HG03103 (cell line): ENCODE results near the gene DNAH2.

Experiments used
- ATAC-seq: cut with Tn5 transposase; IDR thresholded peaks from one replicate; pipeline ENCODE4 v1.9.1; 2021; ENCODE audit warnings: low read depth; ENCODE audit not compliant: unreplicated experiment

The DNAH2 gene

DNA sequence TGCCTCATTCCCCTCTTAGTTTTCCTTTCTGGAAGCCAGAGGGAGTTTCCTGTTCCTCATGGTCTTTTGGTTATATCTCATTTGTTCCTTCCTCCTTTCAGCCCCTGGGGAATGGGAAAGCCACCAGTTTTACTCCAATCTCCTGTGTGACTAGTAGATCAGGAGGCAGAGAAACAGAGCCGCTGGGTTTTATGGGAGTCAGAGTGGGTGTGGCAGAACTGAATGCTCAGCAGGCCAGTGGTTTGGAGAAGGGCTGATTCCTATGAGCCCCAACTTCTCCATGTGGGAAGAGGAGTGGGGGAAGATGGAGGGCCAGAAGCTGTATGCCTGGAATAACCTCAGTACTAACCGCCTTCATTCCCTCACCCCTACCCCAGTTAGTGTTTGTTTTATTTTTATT is 4.1 kb downstream of the DNAH2 start:
- no peak for ATAC-seq

DNA sequence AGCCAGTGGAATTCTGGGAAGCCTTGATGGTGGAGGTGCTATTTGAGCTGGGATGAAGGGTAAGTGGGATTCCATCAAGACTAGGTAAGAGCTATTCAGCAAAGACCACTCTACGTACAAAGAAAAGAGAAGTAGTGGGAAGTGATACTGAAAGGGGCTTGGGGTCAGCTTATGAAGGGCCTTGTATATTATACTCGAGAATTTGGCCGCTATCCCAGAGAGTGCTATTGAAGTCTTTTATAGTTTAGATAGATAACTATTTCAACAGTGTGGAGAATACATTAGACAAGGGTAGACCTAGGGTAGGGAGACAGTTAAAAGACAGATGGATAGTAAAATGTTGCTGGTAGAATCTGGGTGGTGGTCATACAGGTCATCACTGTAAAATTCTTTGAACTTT is 10.3 kb downstream of the DNAH2 start:
- no peak for ATAC-seq

DNA sequence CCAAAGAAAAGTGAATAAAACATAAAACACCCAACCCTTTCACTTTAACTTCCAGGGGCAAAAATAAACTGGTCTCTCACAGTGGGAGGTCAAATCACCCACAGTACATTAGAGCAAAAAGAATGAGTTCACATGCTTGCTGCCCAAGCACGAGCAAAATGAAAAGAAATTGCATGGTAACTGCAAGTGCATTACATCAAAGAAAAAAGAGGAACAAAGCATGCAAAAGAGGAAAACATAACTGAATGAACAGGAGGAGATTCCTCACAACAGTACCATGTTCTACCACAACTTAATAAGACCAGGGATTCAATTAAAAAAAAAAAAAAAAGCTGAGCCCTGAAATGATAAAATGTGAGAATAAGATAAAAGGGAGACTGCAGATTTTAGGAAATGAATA is 12.3 kb downstream of the DNAH2 start:
- no peak for ATAC-seq

DNA sequence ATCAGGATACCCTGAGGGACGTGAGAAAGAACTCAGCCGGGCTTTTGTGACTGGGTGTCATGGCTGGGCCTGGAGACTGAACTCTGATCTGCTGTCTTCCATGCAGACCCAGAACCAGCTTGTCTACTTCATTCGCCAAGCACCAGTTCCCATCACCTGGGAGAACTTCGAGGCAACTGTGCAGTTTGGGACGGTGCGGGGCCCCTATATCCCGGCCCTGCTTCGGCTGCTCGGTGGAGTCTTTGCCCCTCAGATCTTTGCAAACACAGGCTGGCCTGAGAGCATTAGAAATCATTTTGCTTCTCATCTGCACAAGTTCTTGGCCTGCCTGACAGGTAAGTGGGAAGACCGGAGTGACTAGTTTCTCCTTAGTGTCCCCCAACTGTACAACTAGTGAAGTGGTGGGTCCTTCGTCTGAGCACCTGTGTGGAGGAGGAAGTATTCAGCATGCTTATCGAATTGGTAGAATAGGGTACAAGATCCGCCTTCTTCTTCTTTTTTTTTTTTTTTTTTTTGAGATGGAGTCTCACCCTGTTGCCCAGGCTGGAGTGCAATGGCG is 15.5 kb downstream of the DNAH2 start:
- ATAC-seq: no peak

DNA sequence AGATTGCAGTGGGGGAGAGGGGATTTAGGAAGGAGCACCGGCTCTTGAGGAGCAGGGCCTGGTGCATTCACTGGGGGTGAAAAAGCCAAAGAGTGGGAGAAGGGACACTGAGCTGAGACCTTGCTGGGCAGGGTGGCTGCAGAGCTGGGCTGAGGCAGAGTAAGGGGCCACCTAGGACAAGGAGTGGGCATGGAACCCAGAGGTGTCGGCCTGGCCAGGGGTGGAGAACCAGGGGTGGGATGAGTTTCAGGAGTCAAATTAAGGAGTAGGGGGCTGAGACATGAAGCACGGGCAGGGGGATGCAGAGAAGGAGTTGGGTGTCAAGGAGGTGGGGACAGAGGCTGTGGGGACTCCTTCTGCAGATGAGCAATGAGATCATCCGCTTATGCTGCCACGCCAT is 20.1 kb downstream of the DNAH2 start:
- no peak for ATAC-seq

DNA sequence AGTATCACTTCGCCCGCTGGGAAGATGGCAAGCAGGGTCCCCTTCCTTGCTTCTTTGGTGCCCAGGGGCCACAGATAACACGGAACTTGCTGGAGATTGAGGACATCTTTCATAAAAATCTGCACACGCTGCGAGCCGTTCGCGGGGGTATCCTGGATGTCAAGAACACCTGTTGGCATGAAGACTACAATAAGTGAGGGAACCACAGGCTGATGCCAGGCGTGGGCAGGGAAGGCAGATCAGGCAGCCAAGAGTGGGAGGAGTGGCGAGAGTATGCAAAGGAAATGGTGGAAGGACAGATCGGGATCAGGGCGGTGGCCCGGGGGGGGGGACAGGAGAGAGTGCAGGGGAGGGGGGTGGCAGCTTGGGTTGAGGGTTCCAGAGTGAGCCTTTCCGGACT is 22.2 kb downstream of the DNAH2 start:
- ATAC-seq: no peak

DNA sequence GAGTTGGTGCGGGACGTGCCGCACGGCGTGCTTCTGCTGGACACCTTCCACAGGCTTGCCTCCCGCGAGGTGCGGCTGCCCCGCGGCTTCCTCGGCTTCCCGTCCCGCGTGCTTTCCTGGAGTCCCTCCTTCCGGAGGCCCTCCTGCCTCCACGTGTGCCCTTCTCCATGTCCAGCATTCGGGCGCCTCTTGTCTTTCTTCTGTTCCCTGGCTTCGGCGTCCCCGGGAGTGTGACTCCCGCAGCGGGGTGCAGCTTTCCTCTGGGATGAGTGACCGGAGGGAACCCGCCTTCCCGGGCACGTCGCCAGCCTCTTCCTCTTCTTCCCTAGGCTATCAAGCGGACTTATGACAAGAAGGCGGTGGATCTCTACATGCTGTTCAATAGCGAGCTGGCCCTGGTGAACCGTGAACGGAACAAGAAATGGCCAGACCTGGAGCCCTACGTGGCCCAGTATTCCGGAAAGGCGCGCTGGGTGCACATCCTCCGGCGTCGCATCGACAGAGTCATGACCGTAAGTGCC is 23.0 kb downstream of the DNAH2 start:
- no peak for ATAC-seq

DNA sequence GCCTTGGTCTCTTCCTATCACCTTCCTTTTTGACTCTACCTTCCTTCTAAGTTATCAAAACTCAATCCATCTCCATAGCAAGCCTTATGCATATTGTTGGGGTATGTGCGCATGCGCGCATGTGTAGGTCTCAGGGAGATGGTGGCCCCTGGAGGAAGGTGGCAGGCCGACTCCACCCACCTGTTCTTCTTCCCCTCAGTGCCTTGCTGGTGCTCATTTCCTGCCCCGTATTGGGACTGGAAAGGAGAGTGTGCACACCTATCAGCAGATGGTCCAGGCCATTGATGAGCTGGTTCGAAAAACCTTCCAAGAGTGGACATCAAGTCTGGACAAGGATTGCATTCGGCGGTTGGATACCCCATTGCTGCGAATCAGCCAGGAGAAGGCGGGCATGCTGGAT is 25.2 kb downstream of the DNAH2 start:
- no peak for ATAC-seq

DNA sequence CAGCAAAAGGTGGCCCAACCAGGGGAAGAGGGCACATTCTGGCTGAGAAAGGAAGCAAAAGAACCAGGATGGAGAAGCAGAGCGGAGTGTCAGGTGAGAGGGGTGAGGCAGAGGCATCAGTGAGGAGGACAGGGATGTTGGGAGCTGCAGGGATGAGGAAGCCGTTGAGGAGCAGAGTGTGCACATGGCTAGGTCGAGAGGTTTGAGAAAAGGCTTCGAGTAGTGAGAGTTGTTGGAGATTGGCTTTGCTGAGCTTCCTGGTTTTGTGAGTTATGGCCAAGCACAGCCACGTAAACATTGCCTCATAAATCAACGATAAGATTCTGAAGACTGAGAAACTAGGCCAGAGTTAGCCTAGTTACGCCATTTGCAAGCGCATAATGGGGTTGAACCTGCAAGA is 26.9 kb downstream of the DNAH2 start:
- no peak for ATAC-seq

DNA sequence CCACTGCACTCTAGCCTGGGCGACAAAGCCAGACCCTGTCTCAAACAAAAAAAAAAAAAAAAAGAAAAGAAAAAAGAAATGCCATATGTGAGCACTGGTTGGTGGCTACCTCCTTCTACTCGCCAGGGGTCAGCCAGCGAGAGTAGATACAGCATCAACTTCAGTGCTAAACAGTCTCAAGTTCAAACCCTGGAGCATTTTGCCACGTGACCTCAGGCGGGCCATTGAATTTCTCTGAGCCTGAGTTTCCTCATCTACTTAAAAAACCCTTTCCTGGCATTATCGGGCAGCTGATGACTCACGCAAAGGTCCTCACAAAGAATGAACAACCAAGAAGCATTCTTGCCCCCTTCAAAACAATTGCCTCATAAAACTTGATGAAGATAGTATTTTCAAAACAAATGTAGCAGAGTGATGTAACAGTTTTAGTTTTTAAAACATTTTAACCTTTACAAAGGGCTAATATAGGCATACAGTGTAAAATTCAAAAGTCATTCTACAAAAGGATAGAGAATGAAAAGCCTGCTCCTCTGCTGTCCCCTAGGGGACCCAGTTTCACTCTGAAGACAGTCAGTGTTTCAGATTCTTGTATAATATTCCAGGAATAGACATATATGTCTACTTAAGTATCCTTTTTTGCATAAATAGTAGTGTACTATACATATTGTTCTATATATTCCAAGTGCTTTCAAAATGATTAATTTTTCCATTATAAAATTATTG is 28.4 kb downstream of the DNAH2 start:
- no peak for ATAC-seq

DNA sequence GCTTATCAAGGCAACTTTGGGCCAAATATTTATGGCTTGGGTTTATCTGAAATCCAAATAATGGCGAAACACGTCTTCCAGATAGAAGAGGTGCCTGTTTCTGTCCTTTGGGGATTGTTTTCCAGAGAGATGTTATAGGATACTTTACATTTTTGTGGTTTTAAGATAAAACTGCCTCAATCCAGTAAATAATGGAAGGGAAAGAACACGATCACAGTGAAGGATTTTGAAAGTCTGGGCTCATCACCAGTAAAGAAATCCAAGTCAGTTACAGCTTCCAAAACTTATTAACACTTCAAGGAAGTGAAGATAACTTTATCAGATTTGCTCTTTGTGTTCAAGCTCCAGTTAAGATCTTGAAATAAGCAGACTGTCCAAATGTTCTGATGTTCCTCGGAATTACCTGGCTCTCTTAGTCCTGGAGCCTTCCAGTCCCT is 30.1 kb downstream of the DNAH2 start:
- ATAC-seq: no peak

DNA sequence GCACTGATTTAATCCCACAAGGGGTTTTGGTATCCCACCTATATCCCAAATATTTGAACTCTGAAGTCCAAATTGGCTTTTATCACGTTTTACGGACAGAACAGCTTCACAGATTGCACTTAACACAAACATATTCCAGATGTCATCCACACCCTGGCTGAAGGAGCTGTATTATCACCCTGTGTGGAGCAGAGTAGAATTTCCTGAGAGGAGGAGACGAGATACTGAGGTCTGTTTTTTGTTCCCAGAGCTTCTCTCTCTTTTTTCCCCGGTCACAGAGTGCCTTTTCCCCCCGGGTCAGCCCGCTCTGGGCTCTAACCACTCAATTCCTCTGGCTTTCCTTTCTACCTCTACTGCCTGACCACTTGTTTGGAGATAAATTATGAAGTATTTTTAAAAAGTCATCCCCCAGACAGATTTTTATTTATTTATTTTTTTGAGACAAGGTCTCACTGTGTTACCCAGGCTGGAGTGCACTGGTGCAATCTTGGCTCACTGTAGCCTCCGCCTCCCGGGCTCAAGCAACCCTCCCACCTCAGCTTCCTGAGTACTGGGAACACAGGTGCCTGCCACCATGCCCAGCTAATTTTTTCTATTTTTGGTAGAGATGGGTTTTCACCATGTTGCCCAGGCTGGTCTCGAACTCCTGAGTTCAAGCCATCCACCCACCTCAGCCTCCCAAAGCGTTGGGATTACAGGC is 30.7 kb downstream of the DNAH2 start:
- ATAC-seq: no peak

DNA sequence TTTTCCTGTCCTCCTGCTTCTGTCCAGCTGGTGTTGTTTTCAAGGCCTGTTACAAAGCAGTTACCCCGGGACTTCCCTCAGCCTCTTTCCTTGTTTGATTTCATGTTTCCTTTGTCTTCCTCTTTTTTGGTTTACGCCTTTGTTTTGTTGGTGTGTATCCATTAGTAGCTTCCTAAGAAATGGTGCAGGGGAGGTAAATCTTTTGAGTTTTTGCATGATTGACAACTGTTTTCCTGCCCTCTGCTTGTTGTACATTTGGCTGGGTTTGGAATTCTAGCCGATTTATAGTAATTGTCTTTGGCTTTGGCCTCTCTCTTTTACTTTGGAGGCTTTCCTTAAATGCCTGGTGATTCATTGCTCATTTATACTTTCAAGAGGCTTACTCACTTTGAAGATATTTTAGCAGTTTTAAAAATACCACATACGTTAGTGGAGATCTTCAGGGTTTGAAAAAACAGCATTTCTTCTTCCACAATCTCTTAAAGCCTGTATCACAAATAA is 32.8 kb downstream of the DNAH2 start:
- no peak for ATAC-seq

DNA sequence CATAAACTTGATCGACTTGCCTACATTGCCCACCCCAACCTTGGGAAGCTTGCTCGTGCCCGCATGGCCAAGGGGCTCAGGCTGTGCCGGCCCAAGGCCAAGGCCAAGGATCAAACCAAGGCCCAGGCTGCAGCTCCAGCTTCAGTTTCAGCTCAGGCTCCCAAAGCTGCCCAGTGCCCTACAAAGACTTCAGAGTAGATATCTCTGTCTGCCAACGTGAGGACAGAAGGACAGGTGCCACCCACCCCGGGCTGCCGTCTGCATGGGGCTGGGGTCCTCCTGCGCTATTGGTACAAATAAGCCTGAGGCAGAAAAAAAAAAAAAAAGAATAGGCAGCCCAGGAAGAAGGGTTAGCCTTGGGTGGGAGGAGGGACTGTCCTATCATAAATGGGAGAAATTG is 37.1 kb downstream of the DNAH2 start:
- no peak for ATAC-seq

DNA sequence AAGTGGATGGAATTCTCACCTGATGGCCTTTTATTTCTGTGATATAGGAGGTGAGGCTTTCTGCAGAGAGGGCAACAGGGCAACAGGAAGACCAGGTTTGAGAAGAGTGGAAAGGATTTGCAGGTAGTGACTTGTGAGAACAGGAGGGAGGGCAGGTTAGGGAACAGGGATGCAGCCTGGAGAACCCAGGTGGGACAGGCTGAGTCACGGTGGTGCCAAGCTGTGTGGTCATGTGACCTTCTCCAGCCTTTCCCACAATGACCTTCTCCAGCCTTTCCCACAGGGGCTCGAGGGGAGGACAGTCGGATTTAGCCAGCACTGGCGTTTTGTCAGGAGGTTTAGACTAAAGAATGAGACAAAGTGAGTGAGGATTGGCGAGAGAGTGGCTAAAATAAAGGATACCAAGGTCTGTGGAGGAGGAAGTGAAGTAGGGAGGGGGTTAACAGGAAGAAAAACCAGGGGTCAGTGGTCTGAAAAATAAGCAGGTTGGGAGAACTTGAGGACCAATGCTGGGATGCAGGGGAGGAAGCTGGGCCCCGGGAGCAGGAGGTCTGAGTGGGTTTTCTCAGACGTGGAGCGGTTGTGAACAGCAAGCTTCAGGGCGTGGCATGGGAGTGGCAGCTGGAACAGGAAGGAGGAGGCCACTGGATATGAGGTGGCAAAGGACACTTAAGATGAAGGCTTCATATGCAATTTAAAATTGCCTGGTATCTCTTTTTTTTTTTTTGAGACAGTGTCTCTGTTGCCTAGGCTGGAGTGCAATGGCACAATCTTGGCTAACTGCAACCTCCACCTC is 37.7 kb downstream of the DNAH2 start:
- no peak for ATAC-seq

DNA sequence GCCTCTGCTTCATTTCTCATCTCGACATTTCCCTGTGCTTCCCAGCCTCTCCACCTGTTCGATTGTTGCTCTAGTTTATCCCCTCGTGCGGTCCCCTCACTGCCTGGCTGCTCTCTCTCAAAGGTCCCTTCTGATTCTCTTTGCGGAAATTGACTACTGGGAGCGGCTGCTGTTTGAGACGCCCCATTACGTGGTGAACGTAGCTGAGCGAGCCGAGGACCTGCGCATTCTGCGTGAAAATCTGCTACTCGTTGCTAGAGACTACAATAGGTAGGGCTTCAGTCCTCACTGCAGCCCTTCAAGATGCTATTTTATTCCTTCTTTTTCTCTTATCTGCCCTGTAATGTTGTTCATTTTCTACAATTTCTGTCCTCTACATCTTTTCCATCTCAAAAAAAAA is 39.4 kb downstream of the DNAH2 start:
- no peak for ATAC-seq

DNA sequence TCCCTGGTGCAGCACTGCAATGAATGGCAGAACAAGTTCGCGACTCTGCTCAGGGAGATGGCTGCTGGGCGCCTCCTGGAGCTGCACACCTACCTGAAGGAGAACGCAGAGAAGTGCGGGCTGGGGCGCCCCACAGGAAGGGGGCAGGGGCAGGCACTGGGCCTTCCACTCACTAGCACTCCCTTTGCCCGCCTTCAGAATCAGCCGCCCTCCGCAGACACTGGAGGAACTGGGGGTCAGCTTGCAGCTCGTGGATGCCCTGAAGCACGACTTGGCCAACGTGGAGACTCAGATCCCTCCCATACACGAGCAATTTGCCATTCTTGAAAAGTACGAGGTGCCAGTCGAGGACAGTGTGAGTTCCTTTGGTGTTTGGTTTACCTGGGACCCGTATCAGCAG is 46.4 kb downstream of the DNAH2 start:
- ATAC-seq: no peak

DNA sequence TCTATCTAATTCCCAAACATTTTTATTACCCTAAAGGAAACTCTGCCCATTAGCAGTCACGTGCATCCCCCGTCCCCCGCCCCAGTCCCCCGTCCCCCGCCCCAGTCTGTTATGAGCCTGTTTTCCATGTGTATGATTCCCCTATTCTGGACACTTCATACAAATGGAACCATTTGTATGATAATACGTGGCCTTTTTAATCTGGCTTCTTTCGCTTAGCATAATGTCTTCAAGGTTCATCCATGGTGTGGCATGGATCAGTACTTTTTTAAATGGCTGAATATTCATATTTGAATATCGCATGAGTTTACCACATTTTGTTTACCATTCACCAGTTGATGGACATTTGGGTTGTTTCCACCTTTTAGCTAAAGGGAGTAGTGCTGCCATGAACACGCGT is 49.5 kb downstream of the DNAH2 start:
- ATAC-seq: no peak

DNA sequence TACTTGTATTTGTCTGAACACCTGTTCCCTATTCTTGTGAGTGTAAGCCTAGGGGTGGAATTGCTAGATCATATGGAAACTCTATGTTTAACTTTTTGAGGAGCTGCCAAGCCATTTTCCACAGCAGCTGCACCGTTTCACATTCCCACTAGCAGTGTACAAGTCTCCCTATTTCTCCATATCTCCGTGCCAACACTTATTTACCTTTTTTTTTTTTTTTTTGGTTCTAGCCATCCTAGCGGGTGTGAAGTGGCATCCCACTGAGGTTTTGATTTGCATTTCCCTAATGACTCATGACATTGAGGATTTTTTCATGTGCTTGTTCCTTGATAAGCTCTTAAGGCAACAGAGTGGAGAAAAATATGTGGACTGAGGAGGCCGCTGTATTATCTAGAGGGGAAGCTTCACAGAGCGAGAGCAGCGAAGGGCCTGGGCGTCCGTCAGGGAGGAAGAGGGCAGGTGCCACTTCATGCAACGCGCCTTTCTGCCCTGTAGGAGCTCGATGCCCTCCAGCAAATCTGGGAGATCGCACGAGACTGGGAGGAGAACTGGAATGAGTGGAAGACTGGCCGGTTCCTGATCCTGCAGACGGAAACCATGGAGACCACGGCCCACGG is 50.0 kb downstream of the DNAH2 start:
- ATAC-seq: no peak

DNA sequence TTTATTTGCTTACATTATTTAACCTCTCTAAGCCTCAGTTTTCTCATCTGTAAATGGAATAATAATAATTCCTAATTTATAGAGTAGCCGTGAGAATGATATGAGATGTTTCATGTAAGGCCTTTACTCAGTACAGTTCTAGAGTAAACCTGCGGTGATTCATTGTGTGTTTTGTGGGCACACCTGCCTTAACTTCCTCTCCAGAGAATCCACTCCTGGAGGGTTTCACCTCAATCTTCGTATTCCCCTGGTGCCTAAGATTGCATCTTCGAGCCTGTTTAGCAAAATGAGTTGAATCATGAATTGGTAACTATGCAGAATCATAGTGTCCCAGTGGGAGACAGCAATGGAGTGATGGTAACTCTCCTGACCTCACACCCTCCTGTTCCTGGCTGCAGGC is 52.3 kb downstream of the DNAH2 start:
- no peak for ATAC-seq
